ENCODE measurements around the gene PTGES2.

GRCh38 chr9:128163523-128164306 is 36.2 kb upstream of the PTGES2 start:
- TF ChIP-seq REST (IDR thresholded peaks at IDR 0.05; ENCODE audit: insufficient read depth in 1 of 2, low read depth in 2 of 2, low read length in 1 of 2) = no peak
- no peak for TF ChIP-seq SIN3A (IDR thresholded peaks at IDR 0.05; ENCODE audit: borderline replicate concordance, insufficient read depth, low read depth, low read length)
- no peak for TF ChIP-seq CTCF (IDR thresholded peaks at IDR 0.05)
- no peak for TF ChIP-seq POLR2AphosphoS5 (IDR thresholded peaks at IDR 0.05; ENCODE audit: low read depth, low read length)
